Effector memory CD4-positive, alpha-beta T cell (primary cell): ENCODE results near the gene HOXA4.

Source experiments
- DNase-seq, 3 donors: peaks; one replicate each; pipeline ENCODE4 v3.0.0-alpha.2; 2020
- H3K27ac ChIP-seq: 2 replicates; pipeline ENCODE4 v1.7.0; 2013; ENCODE audit warnings: mild to moderate bottlenecking, low read length, moderate library complexity; ENCODE audit not compliant: insufficient read depth, poor library complexity, severe bottlenecking
- H3K27me3 ChIP-seq: replicated peaks from 2 replicates; pipeline ENCODE4 v1.7.0; 2013; ENCODE audit warnings: mild to moderate bottlenecking, low read length; ENCODE audit not compliant: insufficient read depth, control insufficient read depth, poor library complexity, severe bottlenecking
- H3K36me3 ChIP-seq: 2 replicates; pipeline ENCODE4 v1.7.0; 2013; ENCODE audit warnings: mild to moderate bottlenecking, low read length, moderate library complexity; ENCODE audit not compliant: control insufficient read depth, insufficient read depth
- H3K4me1 ChIP-seq: 2 replicates; pipeline ENCODE4 v1.7.0; 2013; ENCODE audit warnings: low read length, mild to moderate bottlenecking; ENCODE audit not compliant: control insufficient read depth, insufficient read depth, poor library complexity, severe bottlenecking
- H3K4me3 ChIP-seq: 2 replicates; pipeline ENCODE4 v1.7.0; 2013; ENCODE audit warnings: low read length, low read depth, mild to moderate bottlenecking; ENCODE audit not compliant: insufficient read depth, poor library complexity, severe bottlenecking
- H3K9me3 ChIP-seq: 2 replicates; pipeline ENCODE4 v1.7.0; 2013; ENCODE audit warnings: mild to moderate bottlenecking, low read length, moderate library complexity; ENCODE audit not compliant: control insufficient read depth

Gene HOXA4

GRCh38 chr7:27103489-27104226 lies 26.9 kb downstream of the HOXA4 start:
- Histone ChIP-seq H3K4me1 (peaks cover 9% of the 10 kb centered on the region), H3K27me3 (peaks cover 28% of the 10 kb centered on the region), H3K36me3 (no peaks in the 10 kb centered on the region), H3K27ac (no peak overlapping the region), H3K9me3 (no peaks in the 10 kb centered on the region), H3K4me3 (no peak overlapping the region)
- DNase-seq = no peak

- Histone ChIP-seq H3K4me1 (peaks cover 9% of the 10 kb centered on the region), H3K36me3 (no peaks in the 10 kb centered on the region), H3K27ac (no peak within 1 kb of the TSS), H3K4me3 (no peak within 1 kb of the TSS), H3K27me3 (peaks cover 33% of the 10 kb centered on the region), H3K9me3 (no peaks in the 10 kb centered on the region)
- DNase-seq = no peak
These were observed 27.7 kb downstream of the HOXA4 start, which contains the start of gene HOXA2 for GRCh38 chr7:27102581-27103442. Gene HOXA2 (minus strand): TSS chr7:27102683. CDS start chr7:27102500, 183 bp downstream.

- peaks cover 12% of the 10 kb centered on the region for H3K4me1 ChIP-seq
- H3K27me3 ChIP-seq = peaks cover 35% of the 10 kb centered on the region
- H3K4me3 ChIP-seq = no peak overlapping the region
- no peak for DNase-seq
- H3K27ac ChIP-seq = no peak overlapping the region
- no peaks in the 10 kb centered on the region for H3K36me3 ChIP-seq
- no peaks in the 10 kb centered on the region for H3K9me3 ChIP-seq
These were observed 28.5 kb downstream of the HOXA4 start for GRCh38 chr7:27101957-27102580.

- Histone ChIP-seq H3K4me1 (peaks cover 19% of the 10 kb centered on the region), H3K27me3 (peaks cover 35% of the 10 kb centered on the region), H3K9me3 (no peaks in the 10 kb centered on the region), H3K4me3 (no peak overlapping the region), H3K36me3 (no peaks in the 10 kb centered on the region), H3K27ac (no peak overlapping the region)
- no peak for DNase-seq
These were observed 29.2 kb downstream of the HOXA4 start for GRCh38 chr7:27101171-27101956.

GRCh38 chr7:27100694-27101170 lies 29.8 kb downstream of the HOXA4 start:
- Histone ChIP-seq H3K9me3 (no peaks in the 10 kb centered on the region), H3K36me3 (no peaks in the 10 kb centered on the region), H3K4me3 (no peak overlapping the region), H3K27ac (no peak overlapping the region), H3K4me1 (peaks cover 22% of the 10 kb centered on the region), H3K27me3 (peaks cover 35% of the 10 kb centered on the region)
- DNase-seq = no peak

- H3K36me3 ChIP-seq = no peaks in the 10 kb centered on the region
- no peak overlapping the region for H3K27ac ChIP-seq
- peaks cover 25% of the 10 kb centered on the region for H3K4me1 ChIP-seq
- no peak for DNase-seq
- H3K27me3 ChIP-seq = peaks cover 31% of the 10 kb centered on the region
- H3K4me3 ChIP-seq = no peak overlapping the region
- no peaks in the 10 kb centered on the region for H3K9me3 ChIP-seq
These were observed 30.8 kb downstream of the HOXA4 start for GRCh38 chr7:27099453-27100370.

GRCh38 chr7:27098578-27099451 lies 31.7 kb downstream of the HOXA4 start:
- H3K4me1 ChIP-seq = peaks cover 25% of the 10 kb centered on the region
- peaks cover 24% of the 10 kb centered on the region for H3K27me3 ChIP-seq
- H3K36me3 ChIP-seq = no peaks in the 10 kb centered on the region
- no peak overlapping the region for H3K4me3 ChIP-seq
- no peak for DNase-seq
- H3K9me3 ChIP-seq = no peaks in the 10 kb centered on the region
- no peak overlapping the region for H3K27ac ChIP-seq

- H3K27me3 ChIP-seq = peaks cover 17% of the 10 kb centered on the region
- no peaks in the 10 kb centered on the region for H3K9me3 ChIP-seq
- no peak overlapping the region for H3K27ac ChIP-seq
- H3K4me1 ChIP-seq = peaks cover 25% of the 10 kb centered on the region
- no peaks in the 10 kb centered on the region for H3K36me3 ChIP-seq
- H3K4me3 ChIP-seq = no peak overlapping the region
- DNase-seq = no peak
These were observed 32.6 kb downstream of the HOXA4 start for GRCh38 chr7:27097686-27098577.
